ENCODE results near the gene ZNF750.

The ZNF750 gene

DNA sequence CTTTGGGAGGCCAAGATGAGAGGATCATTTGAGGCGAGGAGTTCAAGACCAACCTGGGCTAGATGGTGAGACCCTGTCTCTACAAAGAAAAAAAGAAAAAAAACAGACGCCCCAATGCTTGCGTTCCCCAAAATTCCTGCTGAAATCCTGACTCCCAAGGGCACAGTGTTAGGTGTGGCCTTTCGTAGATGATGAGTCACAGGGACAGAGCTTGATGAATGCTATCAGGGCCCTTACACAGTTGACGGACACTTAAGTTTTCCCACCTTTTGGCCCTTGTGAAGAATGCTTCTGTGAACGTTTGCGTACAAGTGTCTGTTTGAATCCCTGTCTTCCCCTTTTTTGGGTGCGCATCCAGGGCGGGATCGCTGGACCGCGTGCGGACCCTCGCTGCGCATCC, 16.5 kb upstream of the ZNF750 start:
- Histone ChIP-seq H3K27ac (ENCODE audit: low read length) (no peak overlapping the region), H3K4me3 (ENCODE audit: low read length in 2 of 2) (no peak overlapping the region), H3K4me1 (ENCODE audit: control insufficient read depth, insufficient read depth, low read length) (peaks cover 4% of the 10 kb centered on the region), H3K9me3 (ENCODE audit: control insufficient read depth in 2 of 2, low read length in 2 of 2) (no peaks in the 10 kb centered on the region), H3K27me3 (ENCODE audit: control insufficient read depth in 1 of 2, insufficient read depth in 2 of 2, low read length in 2 of 2) (no peaks in the 10 kb centered on the region), H3K9ac (ENCODE audit: low read length in 2 of 2) (no peak overlapping the region), H3K36me3 (ENCODE audit: control insufficient read depth in 2 of 2, insufficient read depth in 2 of 2, low read length in 2 of 2) (peaks cover 5 to 7% of the 10 kb centered on the region in 2 donors)

- H3K4me1 ChIP-seq (ENCODE audit: control insufficient read depth, insufficient read depth, low read length), result no peaks in the 10 kb centered on the region
- no peaks in the 10 kb centered on the region for H3K27me3 ChIP-seq (ENCODE audit: control insufficient read depth in 1 of 2, insufficient read depth in 2 of 2, low read length in 2 of 2)
- no peak overlapping the region for H3K9ac ChIP-seq (ENCODE audit: low read length in 2 of 2)
- H3K27ac ChIP-seq (ENCODE audit: low read length), result no peak overlapping the region
- peaks cover 5 to 7% of the 10 kb centered on the region in 2 donors for H3K36me3 ChIP-seq (ENCODE audit: control insufficient read depth in 2 of 2, insufficient read depth in 2 of 2, low read length in 2 of 2)
- H3K9me3 ChIP-seq (ENCODE audit: control insufficient read depth in 2 of 2, low read length in 2 of 2), result no peaks in the 10 kb centered on the region
- no peak overlapping the region for H3K4me3 ChIP-seq (ENCODE audit: low read length in 2 of 2)
Observed at GRCh38 chr17:82854226-82854625, 14.4 kb upstream of the ZNF750 start.

- Histone ChIP-seq H3K27ac (ENCODE audit: low read length) (no peak overlapping the region), H3K4me1 (ENCODE audit: control insufficient read depth, insufficient read depth, low read length) (peaks cover under 1% of the 10 kb centered on the region), H3K9ac (ENCODE audit: low read length in 2 of 2) (no peak overlapping the region), H3K9me3 (ENCODE audit: control insufficient read depth in 2 of 2, low read length in 2 of 2) (no peaks in the 10 kb centered on the region), H3K27me3 (ENCODE audit: control insufficient read depth in 1 of 2, insufficient read depth in 2 of 2, low read length in 2 of 2) (no peaks in the 10 kb centered on the region), H3K36me3 (ENCODE audit: control insufficient read depth in 2 of 2, insufficient read depth in 2 of 2, low read length in 2 of 2) (peaks cover 5 to 7% of the 10 kb centered on the region in 2 donors), H3K4me3 (ENCODE audit: low read length in 2 of 2) (no peak overlapping the region)
Observed at GRCh38 chr17:82851381-82851780, 11.6 kb upstream of the ZNF750 start.

DNA sequence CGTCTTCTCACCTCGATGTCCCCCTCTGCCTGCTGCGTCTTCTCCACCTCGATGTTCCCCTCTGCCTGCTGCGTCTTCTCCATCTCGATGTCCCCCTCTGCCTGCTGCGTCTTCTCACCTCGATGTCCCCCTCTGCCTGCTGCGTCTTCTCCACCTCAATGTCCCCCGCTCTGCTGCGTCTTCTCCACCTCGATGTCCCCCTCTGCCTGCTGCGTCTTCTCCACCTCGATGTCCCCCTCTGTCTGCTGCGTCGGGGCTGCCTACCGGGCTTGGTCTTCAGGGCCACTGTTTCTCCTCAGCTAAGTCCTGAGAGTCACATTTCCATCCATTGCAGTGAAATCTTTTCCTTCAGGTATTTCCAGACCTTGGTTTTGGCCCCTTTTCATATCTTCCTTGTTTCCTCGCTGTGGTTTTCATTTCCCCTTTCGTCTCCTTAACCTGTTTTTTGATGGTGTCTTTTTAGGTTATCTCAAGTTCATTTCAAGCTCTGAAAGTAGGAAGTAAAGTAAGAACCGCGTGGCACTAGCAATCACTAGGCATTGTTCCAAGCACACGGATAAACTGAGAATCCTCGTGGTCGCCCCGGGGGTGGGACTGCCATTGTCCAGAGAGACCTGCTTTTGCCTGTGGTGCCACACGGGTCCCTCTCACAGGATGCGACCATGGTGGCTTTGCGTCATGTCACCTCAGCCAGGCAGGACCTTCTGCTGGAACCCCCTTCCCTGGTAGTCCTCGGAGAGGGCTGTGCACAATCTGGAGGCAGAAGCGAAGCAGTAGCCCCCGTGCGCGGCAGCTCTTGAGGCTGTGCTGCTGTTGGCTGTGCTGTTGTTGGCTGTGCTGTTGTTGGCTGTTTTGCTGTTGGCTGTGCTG, 9.5 kb upstream of the ZNF750 start:
- no peak overlapping the region for H3K9ac ChIP-seq (ENCODE audit: low read length in 2 of 2)
- H3K36me3 ChIP-seq (ENCODE audit: control insufficient read depth in 2 of 2, insufficient read depth in 2 of 2, low read length in 2 of 2), result peaks cover 0 to 3% of the 10 kb centered on the region in 2 donors
- H3K27me3 ChIP-seq (ENCODE audit: control insufficient read depth in 1 of 2, insufficient read depth in 2 of 2, low read length in 2 of 2), result no peaks in the 10 kb centered on the region
- H3K4me1 ChIP-seq (ENCODE audit: control insufficient read depth, insufficient read depth, low read length), result peaks cover 4% of the 10 kb centered on the region
- H3K27ac ChIP-seq (ENCODE audit: low read length), result no peak overlapping the region
- no peaks in the 10 kb centered on the region for H3K9me3 ChIP-seq (ENCODE audit: control insufficient read depth in 2 of 2, low read length in 2 of 2)
- H3K4me3 ChIP-seq (ENCODE audit: low read length in 2 of 2), result no peak overlapping the region

DNA sequence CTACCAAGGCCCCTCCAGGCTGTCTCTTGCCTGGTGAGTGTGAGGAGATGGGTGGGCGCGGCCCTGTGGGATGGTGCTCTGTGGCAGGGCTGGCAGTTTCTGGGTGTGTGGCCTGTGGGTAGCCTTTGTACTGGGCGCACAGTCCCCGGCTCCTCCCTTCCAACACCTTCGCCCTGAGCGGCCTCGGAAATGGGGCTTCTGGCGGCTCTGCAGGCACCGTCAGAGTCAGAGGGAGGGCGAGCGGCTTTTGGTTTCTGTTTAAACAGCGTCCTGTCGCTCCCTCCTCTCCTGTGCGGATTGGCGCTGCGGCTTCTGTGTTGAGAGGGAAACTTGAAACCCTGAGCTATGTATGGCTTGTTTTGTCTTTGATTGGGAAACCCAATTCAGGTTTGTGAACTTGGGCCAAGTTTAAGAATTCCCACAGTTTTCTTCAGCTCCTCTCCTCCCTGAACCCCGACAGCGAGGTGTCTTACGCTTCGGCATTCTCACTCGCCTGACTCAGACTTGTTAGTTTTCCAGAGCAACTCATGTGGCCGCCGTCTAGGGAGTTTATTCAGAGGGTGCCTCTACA, 8.3 kb upstream of the ZNF750 start:
- Histone ChIP-seq H3K27ac (ENCODE audit: low read length) (no peak overlapping the region), H3K4me1 (ENCODE audit: control insufficient read depth, insufficient read depth, low read length) (peaks cover 4% of the 10 kb centered on the region), H3K36me3 (ENCODE audit: control insufficient read depth in 2 of 2, insufficient read depth in 2 of 2, low read length in 2 of 2) (peaks cover 0 to 2% of the 10 kb centered on the region in 2 donors), H3K9ac (ENCODE audit: low read length in 2 of 2) (peak overlapping the region in 1 of 2 donors; percentile 21), H3K4me3 (ENCODE audit: low read length in 2 of 2) (peak overlapping the region in 1 of 2 donors; percentile 40), H3K27me3 (ENCODE audit: control insufficient read depth in 1 of 2, insufficient read depth in 2 of 2, low read length in 2 of 2) (no peaks in the 10 kb centered on the region), H3K9me3 (ENCODE audit: control insufficient read depth in 2 of 2, low read length in 2 of 2) (no peaks in the 10 kb centered on the region)

GRCh38 chr17:82846061-82846691, 6.4 kb upstream of the ZNF750 start:
- H3K9me3 ChIP-seq (ENCODE audit: control insufficient read depth in 2 of 2, low read length in 2 of 2), result no peaks in the 10 kb centered on the region
- no peak overlapping the region for H3K9ac ChIP-seq (ENCODE audit: low read length in 2 of 2)
- peak overlapping the region in 1 of 2 donors; percentile 40 for H3K4me3 ChIP-seq (ENCODE audit: low read length in 2 of 2)
- H3K36me3 ChIP-seq (ENCODE audit: control insufficient read depth in 2 of 2, insufficient read depth in 2 of 2, low read length in 2 of 2), result peaks cover 0 to 2% of the 10 kb centered on the region in 2 donors
- no peaks in the 10 kb centered on the region for H3K27me3 ChIP-seq (ENCODE audit: control insufficient read depth in 1 of 2, insufficient read depth in 2 of 2, low read length in 2 of 2)
- no peak overlapping the region for H3K27ac ChIP-seq (ENCODE audit: low read length)
- H3K4me1 ChIP-seq (ENCODE audit: control insufficient read depth, insufficient read depth, low read length), result peaks cover 4% of the 10 kb centered on the region

DNA sequence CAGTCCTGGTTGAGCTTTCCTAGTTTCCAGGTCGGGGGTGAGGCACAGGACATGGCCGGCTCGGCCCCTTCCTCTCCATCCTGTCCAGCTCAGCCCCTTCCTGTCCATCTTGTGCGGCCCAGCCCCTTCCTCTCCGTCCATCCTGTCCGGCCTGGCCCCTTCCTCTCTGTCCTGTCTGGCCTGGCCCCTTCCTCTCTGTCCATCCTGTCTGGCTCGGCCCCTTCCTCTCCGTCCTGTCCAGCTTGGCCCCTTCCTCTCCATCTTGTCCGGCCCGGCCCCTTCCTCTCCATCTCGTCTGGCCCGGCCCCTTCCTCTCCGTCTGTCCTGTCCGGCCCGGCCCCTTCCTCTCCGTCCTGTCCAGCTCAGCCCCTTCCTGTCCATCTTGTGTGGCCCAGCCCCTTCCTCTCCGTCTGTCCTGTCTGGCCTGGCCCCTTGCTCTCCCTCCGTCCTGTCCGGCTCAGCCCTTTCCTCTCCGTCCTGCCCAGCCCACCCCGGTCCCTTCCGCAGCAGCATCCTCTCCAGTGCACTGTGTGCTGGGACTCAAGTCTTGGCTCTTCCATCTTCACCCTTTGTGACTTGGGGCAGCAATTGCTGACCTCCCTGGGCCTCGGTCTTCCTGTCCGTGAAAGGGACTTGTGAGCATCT, 5.5 kb upstream of the ZNF750 start:
- H3K27me3 ChIP-seq (ENCODE audit: control insufficient read depth in 1 of 2, insufficient read depth in 2 of 2, low read length in 2 of 2), result no peaks in the 10 kb centered on the region
- no peak overlapping the region for H3K9ac ChIP-seq (ENCODE audit: low read length in 2 of 2)
- H3K4me1 ChIP-seq (ENCODE audit: control insufficient read depth, insufficient read depth, low read length), result peaks cover 4% of the 10 kb centered on the region
- H3K4me3 ChIP-seq (ENCODE audit: low read length in 2 of 2), result peak overlapping the region in 1 of 2 donors; percentile 40
- no peak overlapping the region for H3K27ac ChIP-seq (ENCODE audit: low read length)
- peaks cover 0 to 2% of the 10 kb centered on the region in 2 donors for H3K36me3 ChIP-seq (ENCODE audit: control insufficient read depth in 2 of 2, insufficient read depth in 2 of 2, low read length in 2 of 2)
- no peaks in the 10 kb centered on the region for H3K9me3 ChIP-seq (ENCODE audit: control insufficient read depth in 2 of 2, low read length in 2 of 2)

DNA sequence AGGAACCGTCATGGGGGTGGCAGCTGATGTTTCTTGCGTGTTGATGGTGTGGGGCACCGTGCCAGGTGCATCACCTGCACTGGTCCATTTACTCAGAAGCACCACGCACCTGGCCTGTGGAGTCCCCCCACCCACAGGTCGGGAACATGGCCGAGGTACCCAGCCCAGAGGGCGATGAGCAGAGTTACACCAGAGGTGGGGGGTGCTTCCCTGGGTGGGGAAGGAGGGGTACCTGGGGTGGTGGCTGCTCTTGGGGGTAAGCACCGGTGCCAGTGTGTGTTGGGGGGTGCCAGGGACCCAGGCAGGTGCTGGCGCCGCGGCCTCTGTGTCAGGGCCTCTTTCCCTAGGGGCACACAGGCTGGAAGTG, 5.0 kb upstream of the ZNF750 start:
- Histone ChIP-seq H3K27me3 (ENCODE audit: control insufficient read depth in 1 of 2, insufficient read depth in 2 of 2, low read length in 2 of 2) (no peaks in the 10 kb centered on the region), H3K9ac (ENCODE audit: low read length in 2 of 2) (no peak overlapping the region), H3K9me3 (ENCODE audit: control insufficient read depth in 2 of 2, low read length in 2 of 2) (no peaks in the 10 kb centered on the region), H3K4me3 (ENCODE audit: low read length in 2 of 2) (no peak overlapping the region), H3K27ac (ENCODE audit: low read length) (no peak overlapping the region), H3K36me3 (ENCODE audit: control insufficient read depth in 2 of 2, insufficient read depth in 2 of 2, low read length in 2 of 2) (peaks cover 0 to 2% of the 10 kb centered on the region in 2 donors), H3K4me1 (ENCODE audit: control insufficient read depth, insufficient read depth, low read length) (peaks cover 4% of the 10 kb centered on the region)

DNA sequence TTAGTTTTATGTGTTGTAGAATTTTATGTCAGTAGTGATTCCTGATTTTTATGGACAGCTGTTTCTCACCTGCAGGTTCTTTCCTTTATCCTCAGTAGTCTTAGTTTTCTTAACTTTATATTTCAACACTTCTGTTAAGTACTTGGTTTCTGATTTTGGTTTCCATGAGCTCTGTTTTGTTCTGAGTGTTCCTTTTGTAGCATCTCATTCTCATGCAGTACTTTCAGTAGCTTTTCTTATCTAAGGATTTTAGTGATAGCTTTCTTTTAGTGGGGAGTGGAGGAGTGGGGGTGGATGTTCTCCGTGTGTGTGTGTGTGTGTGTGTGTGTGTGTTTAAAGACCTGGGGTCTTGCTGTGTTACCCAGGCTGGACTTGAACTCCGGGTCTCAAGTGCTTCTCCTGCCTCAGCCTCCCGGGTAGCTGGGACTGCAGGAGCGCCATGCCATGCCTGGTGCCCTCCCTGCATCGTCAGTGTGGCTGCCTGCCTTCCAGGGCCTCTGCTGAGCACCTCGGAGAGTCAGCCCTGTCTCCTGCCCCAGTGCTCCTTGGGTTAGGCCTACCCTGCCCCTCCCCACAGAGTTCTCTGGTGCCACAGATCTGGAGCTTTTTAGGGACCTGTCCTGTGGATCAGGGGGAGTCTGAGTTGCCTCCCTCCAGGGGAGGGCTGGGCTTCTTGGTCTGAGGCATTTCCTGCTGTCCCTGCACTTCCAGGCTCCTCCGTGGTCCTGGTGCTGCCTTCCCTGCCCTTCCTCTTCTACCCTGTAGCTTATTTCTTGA, 4.3 kb upstream of the ZNF750 start:
- Histone ChIP-seq H3K27me3 (ENCODE audit: control insufficient read depth in 1 of 2, insufficient read depth in 2 of 2, low read length in 2 of 2) (no peaks in the 10 kb centered on the region), H3K27ac (ENCODE audit: low read length) (no peak overlapping the region), H3K9ac (ENCODE audit: low read length in 2 of 2) (no peak overlapping the region), H3K9me3 (ENCODE audit: control insufficient read depth in 2 of 2, low read length in 2 of 2) (no peaks in the 10 kb centered on the region), H3K36me3 (ENCODE audit: control insufficient read depth in 2 of 2, insufficient read depth in 2 of 2, low read length in 2 of 2) (peaks cover 0 to 2% of the 10 kb centered on the region in 2 donors), H3K4me1 (ENCODE audit: control insufficient read depth, insufficient read depth, low read length) (peaks cover 4% of the 10 kb centered on the region), H3K4me3 (ENCODE audit: low read length in 2 of 2) (no peak overlapping the region)
